Inflammatory macrophage (primary cell): Measurements from ENCODE around the gene MXRA7.
"Not testable (repeated sequence)": the region's sequence is repeated elsewhere in the genome, so short reads cannot be mapped to it uniquely, and the experiment has no call there.

Experiments
- DNase-seq, 2 donors: peaks; one replicate each; pipeline ENCODE4 v3.0.0-alpha.2; 2020 to 2022

Gene MXRA7

GRCh38 chr17:76735586-76736348 lies 25.0 kb upstream of the MXRA7 start:
- no peak for DNase-seq

GRCh38 chr17:76735006-76735405 lies 24.2 kb upstream of the MXRA7 start:
- DNase-seq: peak in 1 of 2 donors; percentile 23

- DNase-seq: peak; percentile 62 to 66
These were observed 23.5 kb upstream of the MXRA7 start for GRCh38 chr17:76734080-76734840.

- DNase-seq: no peak
These were observed 22.8 kb upstream of the MXRA7 start for GRCh38 chr17:76733618-76733957.

- DNase-seq: no peak
These were observed 22.2 kb upstream of the MXRA7 start for GRCh38 chr17:76732734-76733617.

- not testable (repeated sequence) for DNase-seq
These were observed 21.3 kb upstream of the MXRA7 start for GRCh38 chr17:76731800-76732733.

GRCh38 chr17:76727745-76728456 lies 17.1 kb upstream of the MXRA7 start:
- peak; percentile 46 to 66 for DNase-seq

- DNase-seq: peak; percentile 58 to 76
These were observed 16.3 kb upstream of the MXRA7 start, which contains the start of gene METTL23 for GRCh38 chr17:76726776-76727718. Gene METTL23 (plus strand): TSS chr17:76726839. CDS start chr17:76729711, 2,872 bp downstream.

- peak; percentile 95 to 97 for DNase-seq
These were observed 15.5 kb upstream of the MXRA7 start, which contains the start of gene JMJD6 for GRCh38 chr17:76726231-76726775. Gene JMJD6 (minus strand): TSS chr17:76726606. CDS start chr17:76726475, 131 bp downstream.

- peak; percentile 63 to 73 for DNase-seq
These were observed 14.9 kb upstream of the MXRA7 start for GRCh38 chr17:76725580-76726230.

GRCh38 chr17:76723812-76724211 lies 13.0 kb upstream of the MXRA7 start:
- DNase-seq: no peak

GRCh38 chr17:76722977-76723376 lies 12.2 kb upstream of the MXRA7 start:
- not testable (repeated sequence) for DNase-seq

- DNase-seq: no peak
These were observed 11.5 kb upstream of the MXRA7 start for GRCh38 chr17:76722279-76722678.

- no peak for DNase-seq
These were observed 10.7 kb upstream of the MXRA7 start for GRCh38 chr17:76721463-76721862.

GRCh38 chr17:76720941-76721340 lies 10.2 kb upstream of the MXRA7 start:
- no peak for DNase-seq

GRCh38 chr17:76720211-76720610 lies 9.4 kb upstream of the MXRA7 start:
- DNase-seq: no peak

GRCh38 chr17:76718516-76718915 lies 7.8 kb upstream of the MXRA7 start:
- no peak for DNase-seq

GRCh38 chr17:76716839-76717215 lies 6.1 kb upstream of the MXRA7 start:
- DNase-seq: no peak
